Trophoblast cell (in vitro differentiated cells and primary cell): Measurements from ENCODE around the gene SLC39A5.

Experiments
- DNase-seq, 2 donors: peaks; one replicate each; pipeline ENCODE4 v3.0.0-alpha.2; 2016
- H2AFZ ChIP-seq: 2 replicates; pipeline ENCODE4 v1.6.1; 2013; ENCODE audit warnings: low read length, moderate library complexity, mild to moderate bottlenecking; ENCODE audit not compliant: insufficient read depth, poor library complexity
- H2AK5ac ChIP-seq: 2 replicates; pipeline ENCODE4 v1.6.1; 2013; ENCODE audit warnings: mild to moderate bottlenecking, low read length
- H2BK120ac ChIP-seq: 2 replicates; pipeline ENCODE4 v1.6.1; 2013; ENCODE audit warnings: low read length, mild to moderate bottlenecking, moderate library complexity; ENCODE audit not compliant: insufficient read depth, poor library complexity
- H2BK12ac ChIP-seq: 2 replicates; pipeline ENCODE4 v1.6.1; 2013; ENCODE audit warnings: mild to moderate bottlenecking, low read length, moderate library complexity
- H2BK5ac ChIP-seq: 2 replicates; pipeline ENCODE4 v1.6.1; 2013; ENCODE audit warnings: low read length, low read depth, moderate library complexity, mild to moderate bottlenecking; ENCODE audit not compliant: poor library complexity
- H3K14ac ChIP-seq: 2 replicates; pipeline ENCODE4 v1.6.1; 2013; ENCODE audit warnings: mild to moderate bottlenecking, low read length
- H3K18ac ChIP-seq: 2 replicates; pipeline ENCODE4 v1.6.1; 2013; ENCODE audit warnings: mild to moderate bottlenecking, low read length
- H3K23ac ChIP-seq: 2 replicates; pipeline ENCODE4 v1.6.1; 2013; ENCODE audit warnings: low read length
- H3K27ac ChIP-seq: 2 replicates; pipeline ENCODE4 v1.5.1; 2013; ENCODE audit warnings: low read depth, mild to moderate bottlenecking, inconsistent platforms, low read length, moderate library complexity
- H3K27me3 ChIP-seq: 2 replicates; pipeline ENCODE4 v1.6.1; 2013; ENCODE audit warnings: inconsistent platforms, mild to moderate bottlenecking, low read length, moderate library complexity; ENCODE audit not compliant: insufficient read depth
- H3K36me3 ChIP-seq, 2 experiments: 1 replicate in 1 of 2; 2 replicates in 1 of 2; pipeline ENCODE4 v1.6.1; 2013; ENCODE audit warnings: low read length in 2 of 2, mild to moderate bottlenecking in 2 of 2, moderate library complexity in 1 of 2; ENCODE audit not compliant: insufficient read depth in 2 of 2, control insufficient read depth in 1 of 2
- H3K4ac ChIP-seq: 2 replicates; pipeline ENCODE4 v1.6.1; 2013; ENCODE audit warnings: low read depth, mild to moderate bottlenecking, low read length, moderate library complexity
- H3K4me1 ChIP-seq, 2 experiments: 1 replicate in 1 of 2; 2 replicates in 1 of 2; pipeline ENCODE4 v1.6.1; 2013; ENCODE audit warnings: low read length in 2 of 2, mild to moderate bottlenecking in 2 of 2, moderate library complexity in 1 of 2; ENCODE audit not compliant: insufficient read depth in 2 of 2, control insufficient read depth in 1 of 2
- H3K4me2 ChIP-seq: 2 replicates; pipeline ENCODE4 v1.6.1; 2013; ENCODE audit warnings: inconsistent platforms, mild to moderate bottlenecking, low read length, moderate library complexity
- H3K4me3 ChIP-seq: 2 replicates; pipeline ENCODE4 v1.5.1; 2013; ENCODE audit warnings: mild to moderate bottlenecking, low read depth, low read length, inconsistent platforms
- H3K79me1 ChIP-seq: one replicate; pipeline ENCODE4 v1.6.1; 2013; ENCODE audit warnings: low read length
- H3K79me2 ChIP-seq: 2 replicates; pipeline ENCODE4 v1.6.1; 2013; ENCODE audit warnings: low read length, mild to moderate bottlenecking; ENCODE audit not compliant: control insufficient read depth, insufficient read depth, poor library complexity
- H3K9ac ChIP-seq: 2 replicates; pipeline ENCODE4 v1.6.1; 2013; ENCODE audit warnings: mild to moderate bottlenecking, low read length
- H3K9me3 ChIP-seq: 2 replicates; pipeline ENCODE4 v1.6.1; 2013; ENCODE audit warnings: low read depth, mild to moderate bottlenecking, control low read depth, inconsistent platforms, low read length; ENCODE audit not compliant: insufficient read depth
- H4K12ac ChIP-seq: 2 replicates; pipeline ENCODE4 v1.6.1; 2013; ENCODE audit warnings: low read depth, mild to moderate bottlenecking, low read length, moderate library complexity
- H4K8ac ChIP-seq: 2 replicates; pipeline ENCODE4 v1.6.1; 2013; ENCODE audit warnings: low read depth, mild to moderate bottlenecking, low read length, moderate library complexity
- H4K91ac ChIP-seq: one replicate; pipeline ENCODE4 v1.6.1; 2013; ENCODE audit warnings: low read depth, mild to moderate bottlenecking, low read length, moderate library complexity
- WGBS: extraction: QIAGEN DNeasy Blood & Tissue Kit; methylation state at CpG from one replicate; pipeline ENCODE4 v1.1.7; 2013; ENCODE audit warnings: missing lambda C conversion rate; ENCODE audit not compliant: insufficient read length, insufficient coverage; ENCODE audit errors: extremely low coverage; 5-methylcytosine and 5-hydroxymethylcytosine counted together

SLC39A5 gene

GRCh38 chr12:56224954-56225353 lies 4.9 kb upstream of the SLC39A5 start:
- Histone ChIP-seq H3K23ac (no peak overlapping the region), H3K27me3 (no peaks in the 10 kb centered on the region), H3K14ac (no peak overlapping the region), H3K9me3 (peaks cover 3% of the 10 kb centered on the region), H2AFZ (no peak overlapping the region), H3K27ac (no peak overlapping the region), H3K4me1 (peaks cover 2 to 19% of the 10 kb centered on the region in 2 experiments), H3K79me1 (peaks cover 15% of the 10 kb centered on the region), H3K79me2 (peaks cover 5% of the 10 kb centered on the region), H2BK5ac (no peak overlapping the region), H2BK120ac (no peak overlapping the region), H3K4me2 (no peak overlapping the region), H2BK12ac (no peak overlapping the region), H4K91ac (no peak overlapping the region), H4K8ac (no peak overlapping the region), H4K12ac (no peak overlapping the region), H3K4me3 (no peak overlapping the region), H3K9ac (no peak overlapping the region), H2AK5ac (no peak overlapping the region), H3K36me3 (peaks cover 0 to 2% of the 10 kb centered on the region in 2 experiments), H3K4ac (no peak overlapping the region), H3K18ac (no peak overlapping the region)
- no CpG with 5 or more reads among the region's 11 CpGs for WGBS
- no peak for DNase-seq

DNA sequence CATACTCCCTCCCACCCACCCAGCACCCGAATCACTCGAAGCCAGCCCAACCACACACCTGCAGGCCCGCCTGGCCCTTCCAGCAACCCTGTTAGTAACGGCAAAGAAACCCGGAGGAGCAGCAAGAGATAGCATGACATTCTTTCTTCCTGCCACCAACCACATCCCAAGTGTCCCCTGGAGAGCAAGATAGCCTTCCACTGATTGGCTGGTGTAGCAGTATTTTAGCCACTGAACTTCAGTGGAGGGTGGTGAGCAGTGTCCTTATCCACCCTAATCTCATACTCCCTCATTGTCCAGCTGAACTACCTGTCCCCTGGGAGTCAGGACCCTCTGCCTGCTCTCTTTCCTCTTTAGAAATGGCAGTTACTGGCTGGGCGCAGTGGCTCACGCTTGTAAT lies 769 bp upstream of the SLC39A5 start:
- no CpG with 5 or more reads among the region's 7 CpGs for WGBS
- Histone ChIP-seq H3K79me2 (no peaks in the 10 kb centered on the region), H3K4me3 (no peak overlapping the region), H3K4me2 (no peak overlapping the region), H4K91ac (no peak overlapping the region), H2AK5ac (no peak overlapping the region), H3K14ac (no peak overlapping the region), H4K8ac (no peak overlapping the region), H3K9ac (no peak overlapping the region), H3K4ac (no peak overlapping the region), H3K18ac (no peak overlapping the region), H3K23ac (no peak overlapping the region), H2BK120ac (no peak overlapping the region), H3K36me3 (peaks cover 0 to 2% of the 10 kb centered on the region in 2 experiments), H3K27me3 (no peaks in the 10 kb centered on the region), H4K12ac (no peak overlapping the region), H2BK12ac (no peak overlapping the region), H2AFZ (no peak overlapping the region), H3K4me1 (peaks cover 0 to 4% of the 10 kb centered on the region in 2 experiments), H3K9me3 (no peaks in the 10 kb centered on the region), H2BK5ac (no peak overlapping the region), H3K79me1 (no peaks in the 10 kb centered on the region), H3K27ac (no peak overlapping the region)
- DNase-seq = no peak

DNA sequence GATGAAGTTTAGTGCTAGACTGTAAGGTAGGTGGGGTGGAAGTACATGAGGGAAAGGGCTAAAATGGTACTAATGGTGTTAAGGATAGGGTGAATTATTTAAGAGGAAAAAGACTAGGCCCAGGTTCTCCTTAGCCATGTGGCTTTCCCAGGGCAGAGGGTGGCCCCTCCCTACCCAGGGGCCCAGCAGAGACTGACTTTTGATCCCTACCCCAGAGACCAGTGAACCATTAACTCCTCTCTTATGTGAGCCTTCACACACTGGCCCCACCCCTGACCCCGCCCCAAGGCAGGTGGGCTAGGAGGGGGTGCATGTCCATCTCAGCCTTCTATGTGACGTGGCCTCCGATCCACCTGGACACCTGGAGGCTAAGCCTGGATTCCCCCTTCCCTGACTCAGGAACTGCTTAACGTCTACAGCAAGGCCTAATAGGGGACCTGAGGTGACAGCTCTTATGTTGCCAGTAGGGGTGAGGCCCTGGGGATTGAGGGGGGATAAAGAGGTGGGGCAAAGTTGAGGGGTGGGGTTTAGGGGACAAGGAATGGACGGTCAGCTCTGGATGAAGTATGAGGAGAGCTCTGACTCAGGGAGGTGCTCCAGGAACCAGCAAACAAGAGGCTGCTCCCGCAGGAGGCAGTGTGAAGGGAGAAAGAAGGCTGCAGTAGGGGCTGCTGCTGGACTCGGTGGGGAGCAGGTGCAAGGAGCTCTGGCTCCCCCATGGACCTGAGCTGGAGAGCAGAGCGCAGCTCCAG lies 757 bp downstream of the SLC39A5 start:
- H3K79me2 ChIP-seq = no peaks in the 10 kb centered on the region
- no peak overlapping the region for H4K8ac ChIP-seq
- no peak overlapping the region for H3K4me3 ChIP-seq
- no peak overlapping the region for H3K27ac ChIP-seq
- H3K4ac ChIP-seq = no peak overlapping the region
- no peaks in the 10 kb centered on the region for H3K4me1 ChIP-seq
- H2AK5ac ChIP-seq = no peak overlapping the region
- no peaks in the 10 kb centered on the region for H3K9me3 ChIP-seq
- H3K23ac ChIP-seq = no peak overlapping the region
- no peak overlapping the region for H2BK120ac ChIP-seq
- H3K79me1 ChIP-seq = no peaks in the 10 kb centered on the region
- no peaks in the 10 kb centered on the region for H3K27me3 ChIP-seq
- no peak overlapping the region for H3K18ac ChIP-seq
- H4K12ac ChIP-seq = no peak overlapping the region
- no peak overlapping the region for H3K9ac ChIP-seq
- no CpG with 5 or more reads among the region's 8 CpGs for WGBS
- H3K4me2 ChIP-seq = no peak overlapping the region
- no peak overlapping the region for H2BK12ac ChIP-seq
- DNase-seq = no peak
- no peak overlapping the region for H4K91ac ChIP-seq
- H3K36me3 ChIP-seq = peaks cover 0 to 2% of the 10 kb centered on the region in 2 experiments
- H3K14ac ChIP-seq = no peak overlapping the region
- H2AFZ ChIP-seq = no peak overlapping the region
- H2BK5ac ChIP-seq = no peak overlapping the region

GRCh38 chr12:56231184-56231582 lies 1.3 kb downstream of the SLC39A5 start:
- Histone ChIP-seq H3K4me2 (no peak overlapping the region), H4K91ac (no peak overlapping the region), H3K4me3 (no peak overlapping the region), H2BK12ac (no peak overlapping the region), H3K4me1 (no peaks in the 10 kb centered on the region), H3K9me3 (no peaks in the 10 kb centered on the region), H2AK5ac (no peak overlapping the region), H3K4ac (no peak overlapping the region), H3K79me2 (no peaks in the 10 kb centered on the region), H3K27me3 (no peaks in the 10 kb centered on the region), H4K12ac (no peak overlapping the region), H2BK120ac (no peak overlapping the region), H3K9ac (no peak overlapping the region), H3K36me3 (peaks cover 3% of the 10 kb centered on the region in 2 experiments), H3K18ac (no peak overlapping the region), H2BK5ac (no peak overlapping the region), H4K8ac (no peak overlapping the region), H3K27ac (no peak overlapping the region), H3K14ac (no peak overlapping the region), H3K23ac (no peak overlapping the region), H2AFZ (no peak overlapping the region), H3K79me1 (no peaks in the 10 kb centered on the region)
- WGBS = no CpG with 5 or more reads among the region's 11 CpGs
- no peak for DNase-seq
